Erythroblast (primary cell): ENCODE results near the gene ZNF587B.
"Not testable (repeated sequence)": the region's sequence is repeated elsewhere in the genome, so short reads cannot be mapped to it uniquely, and the experiment has no call there.

Experiments
- DNase-seq, 2 experiments: peaks; one replicate each; lab custom pipeline; 2025; lab: John Stamatoyannopoulos, UW
- GATA1 ChIP-seq: IDR thresholded peaks from 2 replicates; pipeline ENCODE4 v1.6.1; 2011; ENCODE audit warnings: low read depth, mild to moderate bottlenecking, control low read depth, low read length, moderate library complexity
- POLR2A ChIP-seq: IDR thresholded peaks from 2 replicates; pipeline ENCODE4 v1.6.1; 2011; ENCODE audit warnings: mild to moderate bottlenecking, low read length

The ZNF587B gene

GRCh38 chr19:57830071-57830602 is at the start of gene ZNF587B:
Gene ZNF587B, plus strand, starts transcription at chr19:57830299. Its CDS starts 230 bp downstream, at chr19:57830529.
- peak; percentile 67 to 72 for DNase-seq
- no peak for TF ChIP-seq GATA1

- DNase-seq, result no peak
These were observed 43.8 kb upstream of the ZNF587B start for GRCh38 chr19:57786286-57786685.

GRCh38 chr19:57786906-57787305 is 43.2 kb upstream of the ZNF587B start:
- DNase-seq, result no peak
- TF ChIP-seq GATA1, result no peak
- TF ChIP-seq POLR2A, result no peak

More at GRCh38 chr19:57786286-57786685, 43.8 kb upstream of the ZNF587B start:
- TF ChIP-seq POLR2A (no peak), GATA1 (no peak)

- no peak for DNase-seq
- TF ChIP-seq POLR2A (no peak), GATA1 (no peak)
These were observed 41.9 kb upstream of the ZNF587B start for GRCh38 chr19:57788114-57788692.

- DNase-seq, result no peak
- no peak for TF ChIP-seq POLR2A
- no peak for TF ChIP-seq GATA1
These were observed 40.8 kb upstream of the ZNF587B start for GRCh38 chr19:57789288-57789687.

DNA sequence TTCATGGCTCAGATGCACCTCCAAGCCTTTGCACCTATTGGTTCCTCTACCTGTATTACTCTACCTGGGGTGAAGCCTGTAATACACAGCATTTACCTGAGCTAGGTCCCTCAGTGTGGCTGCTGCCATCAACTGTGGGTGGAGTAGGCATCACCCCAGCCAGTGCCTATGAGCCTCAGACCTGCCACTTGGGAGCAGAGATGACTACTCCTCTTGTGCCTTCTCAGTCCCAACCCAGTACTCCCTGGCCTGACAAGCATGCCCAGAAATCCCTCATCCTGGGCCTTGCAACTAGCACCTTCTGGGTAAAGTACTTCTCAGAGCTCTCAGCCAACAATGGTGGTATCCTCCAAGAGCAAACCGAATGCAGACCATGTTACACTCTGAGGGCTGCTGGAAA is 33.5 kb upstream of the ZNF587B start:
- not testable (repeated sequence) for DNase-seq

- no peak for DNase-seq
- TF ChIP-seq GATA1 (no peak), POLR2A (no peak)
These were observed 29.4 kb upstream of the ZNF587B start for GRCh38 chr19:57800696-57801095.

GRCh38 chr19:57802269-57802668 is 27.8 kb upstream of the ZNF587B start:
- DNase-seq, result peak; percentile 15 to 36
- TF ChIP-seq GATA1, result no peak
- TF ChIP-seq POLR2A, result no peak

DNA sequence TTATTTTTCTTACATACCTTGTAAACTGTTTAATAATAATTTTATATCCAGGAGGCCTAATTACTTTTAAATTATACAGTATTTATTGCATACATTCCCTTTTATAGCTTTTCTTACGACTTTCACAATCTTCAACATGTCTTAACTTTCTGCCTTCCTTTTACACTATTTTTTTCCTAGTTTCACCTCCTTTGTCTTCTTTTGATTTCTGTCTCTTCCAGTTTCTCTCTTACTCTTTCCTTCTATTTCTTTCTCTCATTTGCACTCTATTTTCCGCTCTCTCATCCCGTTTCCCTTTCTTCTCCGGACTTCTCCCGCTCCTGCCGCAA is 26.9 kb upstream of the ZNF587B start:
- no peak for DNase-seq
- TF ChIP-seq POLR2A, result no peak
- no peak for TF ChIP-seq GATA1

- TF ChIP-seq GATA1, result no peak
- TF ChIP-seq POLR2A, result no peak
- peak; percentile 64 to 66 for DNase-seq
These were observed 26.3 kb upstream of the ZNF587B start for GRCh38 chr19:57803594-57804325.

- DNase-seq, result no peak
- TF ChIP-seq GATA1, result no peak
- no peak for TF ChIP-seq POLR2A
These were observed 22.6 kb upstream of the ZNF587B start for GRCh38 chr19:57807541-57807940.

DNA sequence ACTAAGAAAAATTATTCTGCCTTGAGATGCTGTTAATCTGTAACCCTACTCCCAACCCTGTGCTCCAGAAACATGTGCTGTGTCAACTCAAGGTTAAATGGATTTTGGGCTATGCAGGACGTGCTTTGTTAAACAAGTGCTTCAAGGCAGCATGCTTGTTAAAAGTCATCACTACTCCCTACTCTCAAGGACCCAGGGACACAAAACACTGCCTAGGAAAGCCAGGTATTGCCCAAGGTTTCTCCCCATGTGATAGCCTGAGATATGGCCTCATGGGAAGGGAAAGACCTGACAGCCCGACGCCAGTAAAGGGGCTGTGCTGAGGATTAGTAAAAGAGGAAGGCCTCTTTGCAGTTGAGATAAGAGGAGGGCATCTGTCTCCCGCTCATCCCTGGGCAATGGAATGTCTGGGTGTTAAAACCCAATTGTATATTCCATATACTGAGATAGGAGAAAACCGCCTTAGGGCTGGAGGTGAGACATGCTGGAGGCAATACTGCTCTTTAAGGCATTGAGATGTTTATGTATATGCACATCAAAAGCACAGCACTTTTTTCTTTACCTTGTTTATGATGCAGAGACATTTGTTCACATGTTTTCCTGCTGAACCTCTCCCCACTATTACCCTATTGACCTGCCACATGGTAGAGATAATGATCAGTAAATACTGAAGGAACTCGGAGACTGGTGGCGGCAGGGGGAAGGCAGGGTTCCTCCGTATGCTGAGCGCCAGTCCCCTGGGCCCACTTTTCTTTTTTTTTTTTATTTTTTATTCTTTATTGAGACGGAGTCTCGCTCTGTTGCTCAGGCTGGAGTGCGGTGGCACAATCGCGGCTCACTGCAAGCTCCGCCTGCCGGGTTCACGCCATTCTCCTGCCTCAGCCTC is 19.4 kb upstream of the ZNF587B start:
- not testable (repeated sequence) for DNase-seq

DNA sequence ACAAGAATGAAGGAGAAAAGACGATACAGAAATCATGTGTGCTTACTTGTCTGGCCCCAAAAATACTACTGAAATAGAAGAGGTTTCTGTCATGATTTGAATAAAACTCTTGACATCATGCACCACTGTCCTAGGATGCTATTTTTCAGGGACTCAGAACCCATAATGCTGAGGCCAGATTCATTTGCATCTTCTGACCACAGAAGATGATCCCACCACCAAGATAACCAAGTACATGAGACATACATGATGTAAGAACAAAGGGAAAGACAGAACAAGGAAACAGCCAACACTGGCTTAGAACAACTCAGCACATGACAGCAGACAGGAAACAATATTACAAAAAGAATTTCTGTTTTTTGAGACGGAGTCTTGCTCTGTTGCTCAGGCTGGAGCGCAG is 17.9 kb upstream of the ZNF587B start:
- DNase-seq, result no peak

GRCh38 chr19:57812975-57813820 is 16.9 kb upstream of the ZNF587B start:
- DNase-seq, result not testable (repeated sequence)

More for the DNA sequence above, 17.9 kb upstream of the ZNF587B start:
- no peak for TF ChIP-seq GATA1
- TF ChIP-seq POLR2A, result no peak
